Gastroesophageal sphincter (tissue), 3 donors: ENCODE results near the gene KIRREL3.

ENCODE experiments used
- CTCF ChIP-seq, 4 experiments: fragments of 200-600 bp in 2 of 4; fragments of 450-650 bp in 2 of 4; sonication (generic) in 1 of 4; IDR thresholded peaks; one replicate each; pipeline ENCODE4 v1.5.1; 2017 to 2019; ENCODE audit warnings: antibody characterized with exemption in 4 of 4, mild to moderate bottlenecking in 2 of 4, moderate library complexity in 2 of 4
- EP300 ChIP-seq: sonication (generic); formaldehyde crosslinking; IDR thresholded peaks from one replicate; pipeline ENCODE4 v1.6.1; 2017; ENCODE audit warnings: antibody characterized with exemption, mild to moderate bottlenecking
- POLR2A ChIP-seq, 2 donors: fragments of 450-650 bp; IDR thresholded peaks; one replicate each; pipeline ENCODE4 v1.6.1; 2017; ENCODE audit warnings: antibody characterized with exemption in 2 of 2, mild to moderate bottlenecking in 2 of 2, moderate library complexity in 1 of 2
- POLR2AphosphoS5 ChIP-seq: sonication (generic); formaldehyde crosslinking; IDR thresholded peaks from one replicate; pipeline ENCODE4 v1.6.1; 2017; ENCODE audit warnings: antibody characterized with exemption

GRCh38 chr11:126611438-126611837 is 389.1 kb downstream of the KIRREL3 start:
- TF ChIP-seq POLR2A (IDR thresholded peaks at IDR 0.05) (no peak), CTCF (IDR thresholded peaks at IDR 0.05) (no peak), EP300 (no peak), POLR2AphosphoS5 (no peak)
